DOHH2 (cell line): ENCODE results near the gene LRCH1.

Experiments
- EZH2phosphoT487 ChIP-seq: fragments of 200-600 bp; sonication (generic); IDR thresholded peaks from 2 replicates; pipeline ENCODE4 v1.6.1; 2017; ENCODE audit warnings: borderline replicate concordance, mild to moderate bottlenecking, antibody characterized with exemption, low read length, moderate library complexity, mixed read lengths
- TF ChIP-seq, protein P1 (sequence below): fragments of 200-600 bp; sonication (generic); IDR thresholded peaks from one replicate; pipeline ENCODE4 v1.5.1; 2014; ENCODE audit warnings: antibody characterized with exemption, mild to moderate bottlenecking, low read depth, low read length; ENCODE audit not compliant: poor library complexity, severe bottlenecking

DNA sequence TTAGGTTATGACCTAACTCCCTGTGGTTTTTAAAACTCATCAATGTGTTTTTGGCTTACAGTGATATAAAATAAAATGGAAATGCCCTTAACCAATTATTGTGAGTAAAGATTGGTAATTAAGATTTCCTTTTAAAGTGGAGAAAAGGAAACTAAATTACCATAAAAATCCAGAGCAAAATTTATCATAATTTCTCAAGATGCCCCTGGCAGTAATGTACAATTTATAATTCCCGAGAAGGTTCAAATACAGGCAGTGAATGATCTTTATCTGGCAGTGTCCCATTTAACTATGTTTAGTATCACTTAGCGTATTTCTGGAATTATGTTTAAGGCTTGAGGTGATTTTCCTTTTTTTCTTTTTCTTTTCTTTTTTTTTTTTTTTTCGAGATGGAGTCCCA is 182.5 kb downstream of the LRCH1 start:
- TF ChIP-seq, protein P1, sequence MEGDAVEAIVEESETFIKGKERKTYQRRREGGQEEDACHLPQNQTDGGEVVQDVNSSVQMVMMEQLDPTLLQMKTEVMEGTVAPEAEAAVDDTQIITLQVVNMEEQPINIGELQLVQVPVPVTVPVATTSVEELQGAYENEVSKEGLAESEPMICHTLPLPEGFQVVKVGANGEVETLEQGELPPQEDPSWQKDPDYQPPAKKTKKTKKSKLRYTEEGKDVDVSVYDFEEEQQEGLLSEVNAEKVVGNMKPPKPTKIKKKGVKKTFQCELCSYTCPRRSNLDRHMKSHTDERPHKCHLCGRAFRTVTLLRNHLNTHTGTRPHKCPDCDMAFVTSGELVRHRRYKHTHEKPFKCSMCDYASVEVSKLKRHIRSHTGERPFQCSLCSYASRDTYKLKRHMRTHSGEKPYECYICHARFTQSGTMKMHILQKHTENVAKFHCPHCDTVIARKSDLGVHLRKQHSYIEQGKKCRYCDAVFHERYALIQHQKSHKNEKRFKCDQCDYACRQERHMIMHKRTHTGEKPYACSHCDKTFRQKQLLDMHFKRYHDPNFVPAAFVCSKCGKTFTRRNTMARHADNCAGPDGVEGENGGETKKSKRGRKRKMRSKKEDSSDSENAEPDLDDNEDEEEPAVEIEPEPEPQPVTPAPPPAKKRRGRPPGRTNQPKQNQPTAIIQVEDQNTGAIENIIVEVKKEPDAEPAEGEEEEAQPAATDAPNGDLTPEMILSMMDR: no peak
- no peak for TF ChIP-seq EZH2phosphoT487
